Measurements from ENCODE around the gene MLPH. TPM values are rescaled to one million over a fixed set of nuclear protein-coding genes. Genes with fewer than 3 reads are reported as not detected.

MLPH gene
- total and polyA plus RNA-seq, 4 donors, result 71.0 to 295 (median 192) TPM

DNA sequence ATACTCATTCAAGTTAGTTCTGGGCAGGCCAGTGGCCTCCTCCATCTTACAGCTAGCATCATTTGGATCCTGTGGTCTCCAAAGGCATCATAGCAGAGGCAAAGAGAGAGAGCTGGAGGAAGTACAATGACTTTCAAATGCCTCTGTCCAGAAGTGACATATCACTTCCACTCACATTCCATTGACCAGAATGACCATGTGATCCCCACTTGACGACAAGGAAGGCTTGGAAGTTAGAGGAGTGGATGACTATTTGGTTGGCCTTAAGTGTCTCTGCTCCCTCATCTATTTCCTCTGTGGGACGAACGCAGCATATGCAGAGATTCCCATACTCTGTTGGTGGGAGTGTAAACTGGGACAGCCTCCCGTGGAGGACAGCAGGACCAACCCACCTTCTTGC is 27.8 kb upstream of the MLPH start:
- no peaks in the 10 kb centered on the region for H3K9me3 ChIP-seq (ENCODE audit: control insufficient read depth in 4 of 4, insufficient read depth in 3 of 4, low read length in 3 of 4)
- no peak overlapping the region for H3K27ac ChIP-seq (ENCODE audit: low read depth in 1 of 2, low read length in 1 of 2)
- DNase-seq (no peak), ATAC-seq (ENCODE audit: insufficient read depth, low FRiP score) (no peak)
- H3K4me3 ChIP-seq, result no peak overlapping the region
- no peaks in the 10 kb centered on the region for H3K36me3 ChIP-seq (ENCODE audit: control insufficient read depth in 4 of 4, insufficient read depth in 4 of 4, low read length in 4 of 4)
- H3K27me3 ChIP-seq (ENCODE audit: control insufficient read depth in 3 of 3, insufficient read depth in 3 of 3, low read length in 2 of 3), result no peaks in the 10 kb centered on the region
- TF ChIP-seq CTCF (IDR thresholded peaks at IDR 0.05; ENCODE audit: control extremely low read depth, extremely low read depth), result no peak
- 76 to 93% methylated on average over 4 of the region's 4 CpGs for WGBS, 2 donors
- H3K9ac ChIP-seq (ENCODE audit: insufficient read depth in 1 of 2, low read length in 2 of 2), result no peak overlapping the region
- peaks cover 2 to 19% (median 12%) of the 10 kb centered on the region in 5 donors for H3K4me1 ChIP-seq (ENCODE audit: control insufficient read depth in 5 of 5, insufficient read depth in 5 of 5, low read length in 5 of 5)

- Histone ChIP-seq H3K9ac (ENCODE audit: insufficient read depth in 1 of 2, low read length in 2 of 2) (no peak overlapping the region), H3K4me1 (ENCODE audit: control insufficient read depth in 5 of 5, insufficient read depth in 5 of 5, low read length in 5 of 5) (peaks cover 2 to 19% (median 12%) of the 10 kb centered on the region in 5 donors), H3K9me3 (ENCODE audit: control insufficient read depth in 4 of 4, insufficient read depth in 3 of 4, low read length in 3 of 4) (no peaks in the 10 kb centered on the region), H3K27ac (ENCODE audit: low read depth in 1 of 2, low read length in 1 of 2) (no peak overlapping the region), H3K27me3 (ENCODE audit: control insufficient read depth in 3 of 3, insufficient read depth in 3 of 3, low read length in 2 of 3) (no peaks in the 10 kb centered on the region), H3K36me3 (ENCODE audit: control insufficient read depth in 4 of 4, insufficient read depth in 4 of 4, low read length in 4 of 4) (no peaks in the 10 kb centered on the region), H3K4me3 (no peak overlapping the region)
- TF ChIP-seq CTCF (IDR thresholded peaks at IDR 0.05; ENCODE audit: control extremely low read depth, extremely low read depth), result no peak
- no peak for DNase-seq
- WGBS, 2 donors, result 73 to 78% methylated on average over 3 of the region's 3 CpGs
- no peak for ATAC-seq (ENCODE audit: insufficient read depth, low FRiP score)
Observed at GRCh38 chr2:237459741-237460174, 27.3 kb upstream of the MLPH start.

DNA sequence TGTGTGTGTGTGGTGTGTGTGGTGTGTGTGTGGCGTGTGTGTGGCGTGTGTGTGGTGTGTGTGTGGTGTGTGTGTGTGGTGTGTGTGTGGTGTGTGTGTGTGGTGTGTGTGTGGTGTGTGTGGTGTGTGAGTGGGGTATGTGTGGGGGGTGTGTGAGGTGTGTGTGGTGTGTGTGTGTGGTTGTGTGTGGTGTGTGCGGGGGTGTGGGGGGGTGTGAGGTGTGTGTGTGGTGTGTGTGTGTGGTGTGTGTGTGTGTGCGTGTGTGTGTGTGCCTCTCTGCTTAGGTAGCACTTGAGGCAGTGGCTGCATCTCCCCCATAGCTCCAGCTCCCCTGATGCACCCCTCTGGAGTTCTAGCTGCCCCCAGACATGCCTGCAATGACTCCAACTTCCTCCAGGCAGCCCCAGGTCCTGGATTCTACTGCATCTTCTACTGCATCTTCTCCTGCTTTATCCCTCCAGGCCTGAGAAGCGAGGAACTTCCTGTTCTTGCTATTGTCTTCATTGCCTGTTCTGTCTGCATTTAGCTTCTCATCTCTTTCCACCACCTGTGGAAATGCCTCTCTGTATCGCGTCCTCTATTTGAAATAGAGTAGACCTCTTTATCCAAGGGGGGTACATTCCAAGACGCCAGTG is 22.2 kb upstream of the MLPH start:
- no peaks in the 10 kb centered on the region for H3K27me3 ChIP-seq (ENCODE audit: control insufficient read depth in 3 of 3, insufficient read depth in 3 of 3, low read length in 2 of 3)
- ATAC-seq (ENCODE audit: insufficient read depth, low FRiP score) (no peak), DNase-seq (no peak)
- WGBS, 2 donors, result 72 to 89% methylated on average over 5 to 8 of the region's 8 CpGs
- no peak overlapping the region for H3K9ac ChIP-seq (ENCODE audit: insufficient read depth in 1 of 2, low read length in 2 of 2)
- H3K36me3 ChIP-seq (ENCODE audit: control insufficient read depth in 4 of 4, insufficient read depth in 4 of 4, low read length in 4 of 4), result no peaks in the 10 kb centered on the region
- peaks cover 0 to 9% (median 4%) of the 10 kb centered on the region in 5 donors for H3K4me1 ChIP-seq (ENCODE audit: control insufficient read depth in 5 of 5, insufficient read depth in 5 of 5, low read length in 5 of 5)
- TF ChIP-seq CTCF (IDR thresholded peaks at IDR 0.05; ENCODE audit: control extremely low read depth, extremely low read depth), result no peak
- no peak overlapping the region for H3K4me3 ChIP-seq
- no peaks in the 10 kb centered on the region for H3K9me3 ChIP-seq (ENCODE audit: control insufficient read depth in 4 of 4, insufficient read depth in 3 of 4, low read length in 3 of 4)
- no peak overlapping the region for H3K27ac ChIP-seq (ENCODE audit: low read depth in 1 of 2, low read length in 1 of 2)

Data from lung (tissue), 12 donors.